ENCODE results near the gene STAB1. TPM values are rescaled to one million over a fixed set of nuclear protein-coding genes. Genes with fewer than 3 reads are reported as not detected.

STAB1 gene
- total RNA-seq, 4 donors from 2014 or later = 27.0 to 98.2 (median 67.2) TPM

GRCh38 chr3:52527732-52528585 lies 32.8 kb downstream of the STAB1 start:
- TF ChIP-seq CTCF (IDR thresholded peaks at IDR 0.05) (no peak), POLR2A (IDR thresholded peaks at IDR 0.05) (no peak)
- Histone ChIP-seq H3K9me3 (no peaks in the 10 kb centered on the region), H3K36me3 (peaks cover 0 to 7% (median 0%) of the 10 kb centered on the region in 3 donors), H3K4me1 (peaks cover 0 to 10% (median 6%) of the 10 kb centered on the region in 4 donors), H3K27me3 (no peaks in the 10 kb centered on the region), H3K27ac (no peak overlapping the region), H3K4me3 (no peak overlapping the region)
- DNase-seq = peak in 2 of 3 donors; percentile 38 to 44

- TF ChIP-seq POLR2A (IDR thresholded peaks at IDR 0.05) = no peak
- no peak for TF ChIP-seq CTCF (IDR thresholded peaks at IDR 0.05)
- Histone ChIP-seq H3K36me3 (peaks cover 0 to 7% (median 0%) of the 10 kb centered on the region in 3 donors), H3K4me1 (peaks cover 0 to 13% (median 8%) of the 10 kb centered on the region in 4 donors), H3K4me3 (no peak overlapping the region), H3K27me3 (no peaks in the 10 kb centered on the region), H3K9me3 (no peaks in the 10 kb centered on the region), H3K27ac (no peak overlapping the region)
- peak in 2 of 3 donors; percentile 43 to 45 for DNase-seq
These were observed 33.6 kb downstream of the STAB1 start for GRCh38 chr3:52528586-52529375.

GRCh38 chr3:52529376-52530333 lies 34.5 kb downstream of the STAB1 start:
- TF ChIP-seq CTCF (IDR thresholded peaks at IDR 0.05) (no peak), POLR2A (IDR thresholded peaks at IDR 0.05) (no peak)
- H3K27ac ChIP-seq = no peak overlapping the region
- H3K4me3 ChIP-seq = no peak overlapping the region
- DNase-seq = peak in 2 of 3 donors; percentile 37 to 44
- H3K27me3 ChIP-seq = no peaks in the 10 kb centered on the region
- no peaks in the 10 kb centered on the region for H3K9me3 ChIP-seq
- H3K4me1 ChIP-seq = peaks cover 0 to 18% (median 10%) of the 10 kb centered on the region in 4 donors
- peaks cover 0 to 7% (median 0%) of the 10 kb centered on the region in 3 donors for H3K36me3 ChIP-seq

GRCh38 chr3:52530918-52531826 lies 36.0 kb downstream of the STAB1 start:
- no peak overlapping the region for H3K27ac ChIP-seq
- no peaks in the 10 kb centered on the region for H3K9me3 ChIP-seq
- H3K4me3 ChIP-seq = no peak overlapping the region
- DNase-seq = peak in 2 of 3 donors; percentile 37 to 46
- H3K4me1 ChIP-seq = peaks cover 0 to 19% (median 12%) of the 10 kb centered on the region in 4 donors
- TF ChIP-seq POLR2A (IDR thresholded peaks at IDR 0.05) (no peak), CTCF (IDR thresholded peaks at IDR 0.05) (no peak)
- H3K27me3 ChIP-seq = no peaks in the 10 kb centered on the region
- H3K36me3 ChIP-seq = peaks cover 0 to 7% (median 0%) of the 10 kb centered on the region in 3 donors
